GM12878 (cell line): ENCODE results near the gene LRRN2. TPM values are rescaled to one million over a fixed set of nuclear protein-coding genes. Genes with fewer than 3 reads are reported as not detected.

Source experiments
- ETV6 ChIP-seq, 2 experiments: fragments of 450-650 bp in 1 of 2; IDR thresholded peaks in 1 of 2; conservative IDR thresholded peaks in 1 of 2; 2 replicates each; pipeline ENCODE4 v1.6.1; 2014; ENCODE audit warnings: antibody characterized with exemption in 1 of 2, borderline replicate concordance in 1 of 2, low read depth in 1 of 2, mild to moderate bottlenecking in 1 of 2, moderate library complexity in 1 of 2
- HDAC6 ChIP-seq: fragments of 200-600 bp; sonication (generic); IDR thresholded peaks from one replicate; pipeline ENCODE4 v1.8.0; 2017; ENCODE audit warnings: antibody characterized with exemption; ENCODE audit not compliant: unreplicated experiment
- HDGF ChIP-seq: fragments of 450-650 bp; IDR thresholded peaks from 2 replicates; pipeline ENCODE4 v1.6.1; 2016; ENCODE audit warnings: antibody characterized with exemption
- RUNX3 ChIP-seq: IDR thresholded peaks from 2 replicates; pipeline ENCODE4 v1.6.1; 2012; ENCODE audit warnings: low read length, inconsistent platforms
- SPI1 ChIP-seq: IDR thresholded peaks from 2 replicates; pipeline ENCODE4 v1.6.1; 2011; ENCODE audit warnings: low read depth, mild to moderate bottlenecking, low read length, moderate library complexity, borderline replicate concordance; ENCODE audit not compliant: insufficient read depth
- ZNF592 ChIP-seq: fragments of 450-650 bp; IDR thresholded peaks from 2 replicates; pipeline ENCODE4 v1.6.1; 2017; ENCODE audit warnings: mild to moderate bottlenecking, moderate library complexity
- polyA plus RNA-seq, 11 experiments: library from polyadenylated mRNA; depleted of rRNA in 4 of 11; unstranded in 6 of 11; stranded (reverse) in 5 of 11; fragments of >200 nt; fragmentation: Nextera tagmentation in 4 of 11; fragmentation: Illumina TruSeq in 1 of 11; extraction: Ambion mirVana in 4 of 11; extraction: Trizol in 1 of 11; gene quantifications; 1 replicate in 1 of 11; 2 replicates in 10 of 11; pipeline versions ENCODE4 v1.2.1 to v1.2.3, GENCODE V29; 2011 to 2016; ENCODE audit warnings: inconsistent platforms in 2 of 11, missing spikeins in 2 of 11, low read depth in 1 of 11
- total RNA-seq, 4 experiments: library from RNA; depleted of rRNA in 3 of 4; stranded (reverse); fragments of >200 nt in 3 of 4; fragmentation: Illumina TruSeq in 1 of 4; extraction: Trizol in 1 of 4; gene quantifications; 2 replicates each; pipeline versions ENCODE4 v1.2.1 to v1.2.3, GENCODE V29; 2013 to 2021
- TF ChIP-seq, protein P1 (sequence below): IDR thresholded peaks from 2 replicates; pipeline ENCODE4 v1.6.1; 2011; ENCODE audit warnings: borderline replicate concordance, low read depth, mild to moderate bottlenecking, moderate library complexity, mixed read lengths, low read length; ENCODE audit not compliant: insufficient read depth; ENCODE audit errors: extremely low read length

LRRN2 gene
- total and polyA plus RNA-seq, 10 of the 15 experiments (the other 5 are each of a cell fraction or from before 2014, with no cell fraction given), result not detected

DNA sequence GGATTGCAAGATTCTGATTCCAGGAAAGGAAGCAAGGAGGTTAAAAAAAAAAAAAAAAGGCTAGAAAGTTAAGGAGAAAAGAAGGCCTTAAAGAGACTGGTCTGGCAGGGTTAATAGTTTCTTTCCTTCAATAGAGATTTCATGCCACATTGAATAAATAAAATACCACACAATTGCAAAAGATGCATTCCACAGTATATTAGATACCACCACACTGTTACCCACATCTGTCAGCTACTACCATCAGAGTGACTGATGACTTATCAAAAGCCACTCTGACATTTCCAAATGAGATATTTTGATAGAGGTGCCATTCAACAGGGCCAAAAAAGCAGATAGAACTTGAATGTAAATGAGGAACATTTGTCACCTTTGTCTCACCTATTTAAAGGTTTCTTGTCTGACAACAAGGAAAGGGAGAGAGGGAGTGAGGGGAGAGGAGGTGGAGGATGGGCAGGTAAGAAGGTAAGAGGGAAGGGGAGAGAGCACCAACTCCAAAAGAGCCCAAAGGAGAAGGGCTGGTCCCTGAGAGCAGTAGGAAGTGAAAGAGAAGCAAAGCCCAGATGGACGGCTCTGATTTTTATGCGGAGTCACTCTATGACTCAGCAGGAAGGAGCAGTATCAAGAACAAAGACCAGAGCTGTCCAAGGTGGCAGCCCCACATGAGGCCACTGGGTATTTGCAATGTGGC is 38.3 kb downstream of the LRRN2 start (continued):
- TF ChIP-seq, protein P1, sequence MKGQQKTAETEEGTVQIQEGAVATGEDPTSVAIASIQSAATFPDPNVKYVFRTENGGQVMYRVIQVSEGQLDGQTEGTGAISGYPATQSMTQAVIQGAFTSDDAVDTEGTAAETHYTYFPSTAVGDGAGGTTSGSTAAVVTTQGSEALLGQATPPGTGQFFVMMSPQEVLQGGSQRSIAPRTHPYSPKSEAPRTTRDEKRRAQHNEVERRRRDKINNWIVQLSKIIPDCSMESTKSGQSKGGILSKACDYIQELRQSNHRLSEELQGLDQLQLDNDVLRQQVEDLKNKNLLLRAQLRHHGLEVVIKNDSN, result no peak
- TF ChIP-seq HDAC6, result no peak
- no peak for TF ChIP-seq HDGF
- peak; percentile 48; the same call in 1 of the 2 replicates for TF ChIP-seq SPI1
- TF ChIP-seq ETV6 (conservative IDR thresholded peaks at IDR 0.05 in 1 of 2, IDR thresholded peaks at IDR 0.05 in 1 of 2; ENCODE audit: borderline replicate concordance in 1 of 2, low read depth in 1 of 2), result peak in 1 of 2 experiments; percentile 85; a peak in 2 of 4 replicates
- 0 out of 2 replicates have a peak, but pooled peaks have one; percentile 11 for TF ChIP-seq RUNX3
- TF ChIP-seq ZNF592, result no peak
